Activated naive CD4-positive, alpha-beta T cell treated with anti-CD3 and anti-CD28 coated beads, Interleukin-2, amount 50 U/mL, for 24 hours (primary cell): ENCODE measurements around the gene TEX53.

Experiments
- H3K27ac Mint-ChIP-seq: one replicate; pipeline ENCODE4 v1.8.0; 2021; ENCODE audit warnings: mild to moderate bottlenecking, mixed read lengths
- H3K27me3 Mint-ChIP-seq: one replicate; pipeline ENCODE4 v1.8.0; 2021; ENCODE audit warnings: mixed read lengths
- H3K36me3 Mint-ChIP-seq: one replicate; pipeline ENCODE4 v1.8.0; 2021; ENCODE audit warnings: mixed read lengths
- H3K4me1 Mint-ChIP-seq: one replicate; pipeline ENCODE4 v1.8.0; 2021; ENCODE audit warnings: mixed read lengths
- H3K4me3 Mint-ChIP-seq: one replicate; pipeline ENCODE4 v1.8.0; 2021; ENCODE audit warnings: mild to moderate bottlenecking, mixed read lengths
- H3K9me3 Mint-ChIP-seq: one replicate; pipeline ENCODE4 v1.8.0; 2021; ENCODE audit warnings: mixed read lengths

Gene TEX53

GRCh38 chr9:114687034-114687433 is 29.4 kb upstream of the TEX53 start:
- Mint-ChIP-seq H3K4me1 (peaks cover 60% of the 10 kb centered on the region), H3K9me3 (no peaks in the 10 kb centered on the region), H3K36me3 (peaks cover 1% of the 10 kb centered on the region), H3K27ac (peak overlapping the region; percentile 86), H3K27me3 (no peaks in the 10 kb centered on the region), H3K4me3 (peak overlapping the region; percentile 33)

DNA sequence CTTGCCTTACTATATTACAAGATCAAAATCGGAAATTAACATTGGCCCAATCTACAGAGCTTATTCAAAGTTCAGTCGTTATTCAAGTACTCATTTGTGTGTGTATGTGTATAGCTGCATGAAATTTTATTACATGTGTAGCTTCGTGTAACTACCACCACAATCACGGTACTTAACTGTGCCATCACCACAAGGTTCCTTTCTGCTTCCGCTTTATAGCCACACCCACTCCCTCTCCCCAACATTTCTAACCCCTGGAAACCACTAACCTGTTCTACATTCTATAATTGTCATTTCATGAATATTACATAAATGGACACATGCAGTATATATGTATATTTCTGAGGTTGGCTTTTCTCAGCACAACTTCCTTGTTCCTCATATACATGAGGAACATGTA is 28.3 kb upstream of the TEX53 start:
- Mint-ChIP-seq H3K36me3 (peaks cover 1% of the 10 kb centered on the region), H3K27ac (peak overlapping the region; percentile 36), H3K9me3 (no peaks in the 10 kb centered on the region), H3K27me3 (peaks cover 2% of the 10 kb centered on the region), H3K4me3 (peak overlapping the region; percentile 24), H3K4me1 (peaks cover 57% of the 10 kb centered on the region)

DNA sequence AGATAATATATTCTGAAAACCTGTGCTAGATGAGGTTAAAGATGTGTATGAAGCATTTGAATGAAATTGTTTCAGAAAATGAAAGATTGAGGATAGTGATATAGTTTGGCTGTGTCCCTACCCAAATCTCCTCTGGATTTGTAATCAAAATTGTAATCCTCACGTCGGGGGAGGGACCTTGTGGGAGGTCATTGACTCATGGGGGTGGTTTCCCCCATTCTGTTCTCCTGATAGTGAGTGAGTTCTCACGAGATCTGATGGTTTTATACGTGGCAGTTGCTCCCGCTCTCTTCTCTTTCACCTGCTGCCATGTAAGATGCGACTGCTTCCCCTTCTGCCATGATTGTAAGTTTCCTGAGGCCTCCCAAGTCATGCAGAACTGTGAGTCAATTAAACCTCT is 26.4 kb upstream of the TEX53 start:
- peaks cover 1% of the 10 kb centered on the region for H3K36me3 Mint-ChIP-seq
- H3K4me3 Mint-ChIP-seq, result peak overlapping the region; percentile 70
- H3K27ac Mint-ChIP-seq, result peak overlapping the region; percentile 5
- peaks cover 41% of the 10 kb centered on the region for H3K4me1 Mint-ChIP-seq
- peaks cover 2% of the 10 kb centered on the region for H3K27me3 Mint-ChIP-seq
- H3K9me3 Mint-ChIP-seq, result no peaks in the 10 kb centered on the region

- Mint-ChIP-seq H3K9me3 (no peaks in the 10 kb centered on the region), H3K36me3 (peaks cover 1% of the 10 kb centered on the region), H3K27ac (no peak overlapping the region), H3K4me3 (no peak overlapping the region), H3K27me3 (peaks cover 2% of the 10 kb centered on the region), H3K4me1 (peaks cover 41% of the 10 kb centered on the region)
Observed at GRCh38 chr9:114682846-114683245, 25.2 kb upstream of the TEX53 start.

GRCh38 chr9:114681594-114682332 is 24.2 kb upstream of the TEX53 start, which contains the start of gene TEX48:
Gene TEX48, minus strand, starts transcription at chr9:114682192. Its CDS starts 10,469 bp downstream, at chr9:114671723.
- H3K4me3 Mint-ChIP-seq, result peak within 1 kb of the TSS; percentile 41
- no peaks in the 10 kb centered on the region for H3K9me3 Mint-ChIP-seq
- H3K27me3 Mint-ChIP-seq, result peaks cover 4% of the 10 kb centered on the region
- H3K36me3 Mint-ChIP-seq, result peaks cover 1% of the 10 kb centered on the region
- peak within 1 kb of the TSS; percentile 90 for H3K27ac Mint-ChIP-seq
- peaks cover 34% of the 10 kb centered on the region for H3K4me1 Mint-ChIP-seq

- peaks cover 24% of the 10 kb centered on the region for H3K4me1 Mint-ChIP-seq
- no peaks in the 10 kb centered on the region for H3K36me3 Mint-ChIP-seq
Observed at GRCh38 chr9:114680259-114681001, 22.8 kb upstream of the TEX53 start.

GRCh38 chr9:114678795-114679194 is 21.2 kb upstream of the TEX53 start:
- Mint-ChIP-seq H3K27me3 (peaks cover 4% of the 10 kb centered on the region), H3K36me3 (no peaks in the 10 kb centered on the region), H3K9me3 (no peaks in the 10 kb centered on the region), H3K27ac (no peak overlapping the region), H3K4me1 (peaks cover 14% of the 10 kb centered on the region), H3K4me3 (no peak overlapping the region)

More at GRCh38 chr9:114680259-114681001, 22.8 kb upstream of the TEX53 start:
- Mint-ChIP-seq H3K27me3 (peaks cover 4% of the 10 kb centered on the region), H3K27ac (no peak overlapping the region), H3K9me3 (no peaks in the 10 kb centered on the region), H3K4me3 (no peak overlapping the region)

- no peaks in the 10 kb centered on the region for H3K9me3 Mint-ChIP-seq
- H3K27ac Mint-ChIP-seq, result no peak overlapping the region
- H3K4me1 Mint-ChIP-seq, result peaks cover 11% of the 10 kb centered on the region
Observed at GRCh38 chr9:114678130-114678529, 20.5 kb upstream of the TEX53 start.

GRCh38 chr9:114677418-114677817 is 19.8 kb upstream of the TEX53 start:
- Mint-ChIP-seq H3K4me3 (no peak overlapping the region), H3K27ac (no peak overlapping the region), H3K27me3 (peaks cover 4% of the 10 kb centered on the region), H3K36me3 (no peaks in the 10 kb centered on the region), H3K4me1 (peaks cover 8% of the 10 kb centered on the region), H3K9me3 (no peaks in the 10 kb centered on the region)

More at GRCh38 chr9:114678130-114678529, 20.5 kb upstream of the TEX53 start:
- Mint-ChIP-seq H3K36me3 (no peaks in the 10 kb centered on the region), H3K27me3 (peaks cover 4% of the 10 kb centered on the region), H3K4me3 (no peak overlapping the region)

DNA sequence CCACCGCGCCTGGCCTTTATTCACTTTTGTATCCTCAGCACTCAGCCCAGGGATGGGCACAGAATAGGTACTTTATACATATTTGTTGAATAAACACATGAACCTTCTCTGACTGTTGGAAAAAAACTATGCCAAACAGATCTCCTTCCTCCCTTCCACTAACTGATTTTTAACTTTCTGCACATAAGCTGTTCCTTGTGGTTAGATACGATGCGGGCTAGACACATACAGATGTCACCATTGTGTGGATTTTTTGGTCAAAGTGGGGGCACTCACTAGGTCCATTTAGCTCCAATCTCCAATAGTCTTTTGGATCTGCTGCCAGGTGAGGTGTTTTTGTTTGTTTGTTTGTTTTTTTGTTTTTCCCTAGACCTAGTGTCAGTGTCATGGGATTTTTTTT is 19.3 kb upstream of the TEX53 start:
- Mint-ChIP-seq H3K27me3 (peaks cover 4% of the 10 kb centered on the region), H3K4me1 (peaks cover 7% of the 10 kb centered on the region), H3K27ac (no peak overlapping the region), H3K4me3 (no peak overlapping the region), H3K36me3 (no peaks in the 10 kb centered on the region), H3K9me3 (no peaks in the 10 kb centered on the region)

GRCh38 chr9:114674798-114675540 is 17.4 kb upstream of the TEX53 start:
- Mint-ChIP-seq H3K36me3 (peaks cover 4% of the 10 kb centered on the region), H3K27me3 (peaks cover 3% of the 10 kb centered on the region), H3K9me3 (no peaks in the 10 kb centered on the region), H3K4me1 (no peaks in the 10 kb centered on the region), H3K4me3 (no peak overlapping the region), H3K27ac (no peak overlapping the region)

DNA sequence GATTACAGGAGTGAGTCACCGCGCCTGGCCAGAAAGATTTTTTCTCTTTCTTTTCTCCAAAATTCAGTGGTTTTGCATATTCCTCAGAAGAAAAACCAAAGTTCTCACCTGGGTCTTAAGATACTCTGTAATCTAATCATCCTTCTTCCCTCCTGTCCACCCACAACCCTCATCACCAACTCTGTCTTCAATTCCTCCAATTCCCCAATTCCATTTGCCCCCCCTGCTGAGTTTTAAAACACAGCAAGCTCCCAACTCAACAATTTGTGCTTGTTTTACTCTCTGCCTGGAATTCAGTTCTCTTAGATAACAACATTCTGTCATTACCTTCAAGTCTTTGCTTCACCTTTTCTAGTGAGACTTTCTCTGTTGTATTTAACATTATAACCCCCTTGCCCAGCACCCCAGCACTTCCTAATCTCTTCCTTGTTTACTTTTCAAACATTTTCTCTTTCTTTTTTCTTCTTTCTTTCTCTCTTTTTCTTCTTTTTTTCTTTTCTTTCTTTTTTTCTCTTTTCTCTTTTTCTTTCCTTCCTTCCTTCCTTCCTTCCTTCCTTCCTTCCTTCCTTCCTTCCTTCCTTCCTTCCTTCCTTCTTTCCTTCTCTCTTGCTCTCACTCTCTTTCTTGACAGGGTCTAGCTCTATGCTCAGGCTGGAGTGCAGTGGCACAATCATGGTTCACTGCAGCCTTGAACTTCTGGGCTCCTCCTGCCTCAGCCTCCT is 16.6 kb upstream of the TEX53 start:
- Mint-ChIP-seq H3K36me3 (peaks cover 4% of the 10 kb centered on the region), H3K27ac (peak overlapping the region; percentile 8), H3K4me1 (no peaks in the 10 kb centered on the region), H3K4me3 (no peak overlapping the region), H3K27me3 (peaks cover 3% of the 10 kb centered on the region), H3K9me3 (no peaks in the 10 kb centered on the region)

DNA sequence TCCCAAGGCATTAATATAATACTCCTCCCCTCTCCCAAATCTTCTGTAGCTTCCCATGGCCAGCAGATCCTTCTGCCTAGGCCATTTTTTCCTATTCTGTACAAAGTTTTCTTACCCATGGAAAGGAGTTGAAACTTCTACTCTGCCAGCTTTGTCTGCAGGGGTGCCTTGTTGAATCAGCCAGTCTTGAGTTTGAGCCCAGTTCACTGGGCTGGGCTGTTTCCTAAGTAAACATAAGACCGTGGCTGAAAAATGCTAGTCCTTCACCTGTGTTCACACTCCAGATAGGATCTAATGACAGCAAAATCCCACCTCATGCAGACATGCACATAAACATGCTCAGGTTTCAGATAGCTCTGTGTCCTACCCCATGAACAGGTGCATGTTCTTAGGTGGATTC is 14.0 kb upstream of the TEX53 start:
- H3K27ac Mint-ChIP-seq, result no peak overlapping the region
- peaks cover 4% of the 10 kb centered on the region for H3K36me3 Mint-ChIP-seq
- H3K9me3 Mint-ChIP-seq, result no peaks in the 10 kb centered on the region
- peaks cover 7% of the 10 kb centered on the region for H3K4me1 Mint-ChIP-seq
- no peak overlapping the region for H3K4me3 Mint-ChIP-seq
- H3K27me3 Mint-ChIP-seq, result no peaks in the 10 kb centered on the region

DNA sequence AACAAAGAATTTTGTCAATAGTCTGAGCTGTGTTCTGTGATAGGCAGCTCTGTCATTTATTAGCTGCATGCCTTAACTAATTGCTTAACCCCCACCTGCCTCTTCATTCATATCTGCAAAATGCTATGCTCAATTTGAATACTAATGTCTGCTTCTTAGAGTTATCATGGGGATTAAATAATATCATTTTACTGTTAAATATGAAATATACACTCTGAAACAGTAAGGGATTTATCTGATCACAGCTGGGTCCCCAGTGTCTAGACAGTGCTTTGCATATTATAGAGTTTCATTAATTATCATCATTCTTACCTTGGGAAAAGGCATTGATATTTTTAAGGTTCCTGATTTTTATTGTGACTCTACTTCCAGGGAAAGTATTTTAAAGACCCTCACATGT is 12.4 kb upstream of the TEX53 start:
- Mint-ChIP-seq H3K4me1 (peaks cover 10% of the 10 kb centered on the region), H3K9me3 (no peaks in the 10 kb centered on the region), H3K36me3 (peaks cover 4% of the 10 kb centered on the region), H3K27me3 (no peaks in the 10 kb centered on the region), H3K4me3 (no peak overlapping the region), H3K27ac (no peak overlapping the region)

GRCh38 chr9:114668146-114668545 is 10.5 kb upstream of the TEX53 start:
- H3K27me3 Mint-ChIP-seq, result no peaks in the 10 kb centered on the region
- no peak overlapping the region for H3K4me3 Mint-ChIP-seq
- no peaks in the 10 kb centered on the region for H3K9me3 Mint-ChIP-seq
- peaks cover 10% of the 10 kb centered on the region for H3K4me1 Mint-ChIP-seq
- peaks cover 4% of the 10 kb centered on the region for H3K36me3 Mint-ChIP-seq
- H3K27ac Mint-ChIP-seq, result no peak overlapping the region
